Endothelial cell of umbilical vein (primary cell): ENCODE measurements around the gene HSPB8.

ENCODE experiments used
- POLR2A ChIP-seq: IDR thresholded peaks from 2 replicates; pipeline ENCODE4 v1.6.1; 2012; ENCODE audit warnings: low read depth, mild to moderate bottlenecking, control low read depth, low read length
- TF ChIP-seq, protein P1 (sequence below), 2 donors: IDR thresholded peaks; 1 replicate in 1 of 2; 2 replicates in 1 of 2; pipeline ENCODE4 v1.5.1; 2011; ENCODE audit warnings: low read length in 2 of 2, mild to moderate bottlenecking in 2 of 2, moderate library complexity in 2 of 2, control low read depth in 1 of 2, inconsistent platforms in 1 of 2, low read depth in 1 of 2; ENCODE audit not compliant: insufficient read depth in 1 of 2; ENCODE audit errors: extremely low read depth in 1 of 2

- TF ChIP-seq, protein P1, sequence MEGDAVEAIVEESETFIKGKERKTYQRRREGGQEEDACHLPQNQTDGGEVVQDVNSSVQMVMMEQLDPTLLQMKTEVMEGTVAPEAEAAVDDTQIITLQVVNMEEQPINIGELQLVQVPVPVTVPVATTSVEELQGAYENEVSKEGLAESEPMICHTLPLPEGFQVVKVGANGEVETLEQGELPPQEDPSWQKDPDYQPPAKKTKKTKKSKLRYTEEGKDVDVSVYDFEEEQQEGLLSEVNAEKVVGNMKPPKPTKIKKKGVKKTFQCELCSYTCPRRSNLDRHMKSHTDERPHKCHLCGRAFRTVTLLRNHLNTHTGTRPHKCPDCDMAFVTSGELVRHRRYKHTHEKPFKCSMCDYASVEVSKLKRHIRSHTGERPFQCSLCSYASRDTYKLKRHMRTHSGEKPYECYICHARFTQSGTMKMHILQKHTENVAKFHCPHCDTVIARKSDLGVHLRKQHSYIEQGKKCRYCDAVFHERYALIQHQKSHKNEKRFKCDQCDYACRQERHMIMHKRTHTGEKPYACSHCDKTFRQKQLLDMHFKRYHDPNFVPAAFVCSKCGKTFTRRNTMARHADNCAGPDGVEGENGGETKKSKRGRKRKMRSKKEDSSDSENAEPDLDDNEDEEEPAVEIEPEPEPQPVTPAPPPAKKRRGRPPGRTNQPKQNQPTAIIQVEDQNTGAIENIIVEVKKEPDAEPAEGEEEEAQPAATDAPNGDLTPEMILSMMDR (IDR thresholded peaks at IDR 0.05; ENCODE audit: extremely low read depth in 1 of 2, insufficient read depth in 1 of 2, low read depth in 1 of 2, low read length in 2 of 2) = no peak
- no peak for TF ChIP-seq POLR2A
Measured at GRCh38 chr12:119227292-119227691, 48.6 kb downstream of the HSPB8 start.
